ENCODE measurements around the gene CNTN4.

The CNTN4 gene

GRCh38 chr3:2377281-2377680 is 278.6 kb downstream of the CNTN4 start:
- Histone ChIP-seq H3K4me1 (ENCODE audit: insufficient read depth, insufficient read length) (no peaks in the 10 kb centered on the region), H3K4me3 (ENCODE audit: insufficient read length, low read depth) (no peak overlapping the region), H3K9ac (ENCODE audit: insufficient read length, low read depth) (no peak overlapping the region), H3K9me3 (ENCODE audit: insufficient read depth, low read length) (no peaks in the 10 kb centered on the region), H3K36me3 (ENCODE audit: insufficient read depth, insufficient read length, low read length) (no peaks in the 10 kb centered on the region), H3K27me3 (ENCODE audit: insufficient read depth, insufficient read length) (no peaks in the 10 kb centered on the region)
- DNase-seq (ENCODE audit: low read depth, low spot score), result no peak
- no peak for TF ChIP-seq ZNF274 (IDR thresholded peaks at IDR 0.05; ENCODE audit: low read depth, low read length)
- TF ChIP-seq SUZ12 (IDR thresholded peaks at IDR 0.05; ENCODE audit: extremely low read depth, insufficient read depth, insufficient read length), result no peak
- TF ChIP-seq YY1 (IDR thresholded peaks at IDR 0.05; ENCODE audit: insufficient read depth, insufficient read length), result no peak

- Histone ChIP-seq H3K9me3 (ENCODE audit: insufficient read depth, low read length) (no peaks in the 10 kb centered on the region), H3K36me3 (ENCODE audit: insufficient read depth, insufficient read length, low read length) (no peaks in the 10 kb centered on the region), H3K4me1 (ENCODE audit: insufficient read depth, insufficient read length) (no peaks in the 10 kb centered on the region), H3K27me3 (ENCODE audit: insufficient read depth, insufficient read length) (no peaks in the 10 kb centered on the region), H3K4me3 (ENCODE audit: insufficient read length, low read depth) (no peak overlapping the region), H3K9ac (ENCODE audit: insufficient read length, low read depth) (no peak overlapping the region)
- TF ChIP-seq YY1 (IDR thresholded peaks at IDR 0.05; ENCODE audit: insufficient read depth, insufficient read length) (no peak), SUZ12 (IDR thresholded peaks at IDR 0.05; ENCODE audit: extremely low read depth, insufficient read depth, insufficient read length) (no peak), ZNF274 (IDR thresholded peaks at IDR 0.05; ENCODE audit: low read depth, low read length) (no peak)
- DNase-seq (ENCODE audit: low read depth, low spot score), result no peak
Observed at GRCh38 chr3:2390926-2391532, 292.4 kb downstream of the CNTN4 start.

- Histone ChIP-seq H3K36me3 (ENCODE audit: insufficient read depth, insufficient read length, low read length) (no peaks in the 10 kb centered on the region), H3K9me3 (ENCODE audit: insufficient read depth, low read length) (no peaks in the 10 kb centered on the region), H3K4me3 (ENCODE audit: insufficient read length, low read depth) (no peak overlapping the region), H3K27me3 (ENCODE audit: insufficient read depth, insufficient read length) (no peaks in the 10 kb centered on the region), H3K4me1 (ENCODE audit: insufficient read depth, insufficient read length) (no peaks in the 10 kb centered on the region), H3K9ac (ENCODE audit: insufficient read length, low read depth) (no peak overlapping the region)
- no peak for DNase-seq (ENCODE audit: low read depth, low spot score)
- TF ChIP-seq ZNF274 (IDR thresholded peaks at IDR 0.05; ENCODE audit: low read depth, low read length), result no peak
- no peak for TF ChIP-seq YY1 (IDR thresholded peaks at IDR 0.05; ENCODE audit: insufficient read depth, insufficient read length)
- TF ChIP-seq SUZ12 (IDR thresholded peaks at IDR 0.05; ENCODE audit: extremely low read depth, insufficient read depth, insufficient read length), result no peak
Observed at GRCh38 chr3:2391896-2392295, 293.2 kb downstream of the CNTN4 start.

- TF ChIP-seq SUZ12 (IDR thresholded peaks at IDR 0.05; ENCODE audit: extremely low read depth, insufficient read depth, insufficient read length), result no peak
- TF ChIP-seq YY1 (IDR thresholded peaks at IDR 0.05; ENCODE audit: insufficient read depth, insufficient read length), result no peak
- no peak for TF ChIP-seq ZNF274 (IDR thresholded peaks at IDR 0.05; ENCODE audit: low read depth, low read length)
- Histone ChIP-seq H3K4me3 (ENCODE audit: insufficient read length, low read depth) (no peak overlapping the region), H3K4me1 (ENCODE audit: insufficient read depth, insufficient read length) (no peaks in the 10 kb centered on the region), H3K36me3 (ENCODE audit: insufficient read depth, insufficient read length, low read length) (no peaks in the 10 kb centered on the region), H3K27me3 (ENCODE audit: insufficient read depth, insufficient read length) (no peaks in the 10 kb centered on the region), H3K9me3 (ENCODE audit: insufficient read depth, low read length) (no peaks in the 10 kb centered on the region), H3K9ac (ENCODE audit: insufficient read length, low read depth) (no peak overlapping the region)
- DNase-seq (ENCODE audit: low read depth, low spot score), result no peak
Observed at GRCh38 chr3:2392981-2393380, 294.3 kb downstream of the CNTN4 start.

GRCh38 chr3:2415083-2415482 is 316.4 kb downstream of the CNTN4 start:
- Histone ChIP-seq H3K9me3 (ENCODE audit: insufficient read depth, low read length) (no peaks in the 10 kb centered on the region), H3K4me3 (ENCODE audit: insufficient read length, low read depth) (no peak overlapping the region), H3K4me1 (ENCODE audit: insufficient read depth, insufficient read length) (no peaks in the 10 kb centered on the region), H3K36me3 (ENCODE audit: insufficient read depth, insufficient read length, low read length) (no peaks in the 10 kb centered on the region), H3K9ac (ENCODE audit: insufficient read length, low read depth) (no peak overlapping the region), H3K27me3 (ENCODE audit: insufficient read depth, insufficient read length) (no peaks in the 10 kb centered on the region)
- TF ChIP-seq SUZ12 (IDR thresholded peaks at IDR 0.05; ENCODE audit: extremely low read depth, insufficient read depth, insufficient read length) (no peak), ZNF274 (IDR thresholded peaks at IDR 0.05; ENCODE audit: low read depth, low read length) (no peak), YY1 (IDR thresholded peaks at IDR 0.05; ENCODE audit: insufficient read depth, insufficient read length) (no peak)
- no peak for DNase-seq (ENCODE audit: low read depth, low spot score)

- peak; percentile 51 for DNase-seq (ENCODE audit: low read depth, low spot score)
- TF ChIP-seq SUZ12 (IDR thresholded peaks at IDR 0.05; ENCODE audit: extremely low read depth, insufficient read depth, insufficient read length), result no peak
- TF ChIP-seq YY1 (IDR thresholded peaks at IDR 0.05; ENCODE audit: insufficient read depth, insufficient read length), result no peak
- no peak for TF ChIP-seq ZNF274 (IDR thresholded peaks at IDR 0.05; ENCODE audit: low read depth, low read length)
- Histone ChIP-seq H3K4me1 (ENCODE audit: insufficient read depth, insufficient read length) (no peaks in the 10 kb centered on the region), H3K36me3 (ENCODE audit: insufficient read depth, insufficient read length, low read length) (no peaks in the 10 kb centered on the region), H3K27me3 (ENCODE audit: insufficient read depth, insufficient read length) (no peaks in the 10 kb centered on the region), H3K9ac (ENCODE audit: insufficient read length, low read depth) (no peak overlapping the region), H3K4me3 (ENCODE audit: insufficient read length, low read depth) (no peak overlapping the region), H3K9me3 (ENCODE audit: insufficient read depth, low read length) (no peaks in the 10 kb centered on the region)
Observed at GRCh38 chr3:2420919-2421318, 322.3 kb downstream of the CNTN4 start.

- Histone ChIP-seq H3K36me3 (ENCODE audit: insufficient read depth, insufficient read length, low read length) (no peaks in the 10 kb centered on the region), H3K4me1 (ENCODE audit: insufficient read depth, insufficient read length) (no peaks in the 10 kb centered on the region), H3K9me3 (ENCODE audit: insufficient read depth, low read length) (no peaks in the 10 kb centered on the region), H3K4me3 (ENCODE audit: insufficient read length, low read depth) (no peak overlapping the region), H3K9ac (ENCODE audit: insufficient read length, low read depth) (no peak overlapping the region), H3K27me3 (ENCODE audit: insufficient read depth, insufficient read length) (no peaks in the 10 kb centered on the region)
- no peak for DNase-seq (ENCODE audit: low read depth, low spot score)
- TF ChIP-seq SUZ12 (IDR thresholded peaks at IDR 0.05; ENCODE audit: extremely low read depth, insufficient read depth, insufficient read length) (no peak), YY1 (IDR thresholded peaks at IDR 0.05; ENCODE audit: insufficient read depth, insufficient read length) (no peak), ZNF274 (IDR thresholded peaks at IDR 0.05; ENCODE audit: low read depth, low read length) (no peak)
Observed at GRCh38 chr3:2423143-2423542, 324.5 kb downstream of the CNTN4 start.
